ENCODE data around the gene PEAK1. TPM values are rescaled to one million over a fixed set of nuclear protein-coding genes. Genes with fewer than 3 reads are reported as not detected.

PEAK1 gene
- polyA plus RNA-seq, 1 donor (not counting 4 experiments of a cell fraction or from before 2014, with no cell fraction given) = 5.9 TPM

GRCh38 chr15:77195586-77195985 lies 224.3 kb downstream of the PEAK1 start:
- Histone ChIP-seq H3K4me1 (ENCODE audit: control insufficient read depth, extremely low read depth, insufficient read depth, low read length) (no peaks in the 10 kb centered on the region), H3K4me3 (ENCODE audit: control insufficient read depth in 2 of 3, extremely low read depth in 1 of 3, insufficient read depth in 2 of 3, low read depth in 1 of 3, low read length in 3 of 3) (no peak overlapping the region), H3K9ac (ENCODE audit: control insufficient read depth, extremely low read depth, insufficient read depth, low read length) (no peak overlapping the region), H2AFZ (ENCODE audit: control insufficient read depth, low read length) (no peak overlapping the region), H3K27me3 (ENCODE audit: control insufficient read depth, extremely low read depth, insufficient read depth, low read length) (no peaks in the 10 kb centered on the region), H3K9me1 (ENCODE audit: control insufficient read depth, extremely low read depth, insufficient read depth, low read length) (no peaks in the 10 kb centered on the region), H3K79me2 (ENCODE audit: control insufficient read depth, insufficient read depth, low read length) (no peaks in the 10 kb centered on the region), H3K9me3 (ENCODE audit: control insufficient read depth, low read depth, low read length) (no peaks in the 10 kb centered on the region), H4K20me1 (ENCODE audit: control insufficient read depth, extremely low read depth, insufficient read depth, low read length) (no peaks in the 10 kb centered on the region), H3K36me3 (ENCODE audit: control insufficient read depth in 2 of 2, extremely low read depth in 1 of 2, insufficient read depth in 2 of 2, low read length in 2 of 2) (no peaks in the 10 kb centered on the region), H3K27ac (ENCODE audit: control insufficient read depth, insufficient read depth, low read length) (no peak overlapping the region), H3K4me2 (ENCODE audit: control insufficient read depth, extremely low read depth, insufficient read depth, low read depth, low read length) (no peak overlapping the region)
- TF ChIP-seq CTCF (optimal IDR thresholded peaks at IDR 0.05 in 1 of 3, IDR thresholded peaks at IDR 0.05 in 1 of 3, conservative IDR thresholded peaks at IDR 0.05 in 1 of 3; ENCODE audit: extremely low read depth in 1 of 3, insufficient read depth in 2 of 3, low read length in 3 of 3) (no peak), EZH2 (IDR thresholded peaks at IDR 0.05; ENCODE audit: low read length) (no peak)
- no peak for FAIRE-seq
- no peak for DNase-seq (ENCODE audit: low read depth, low spot score)
- dilution Hi-C loops (cut with MboI; ENCODE audit: extremely low pct_ligation_motif_present, low sequenced_read_pairs) = no loop called here

- H3K4me3 ChIP-seq (ENCODE audit: control insufficient read depth in 2 of 3, extremely low read depth in 1 of 3, insufficient read depth in 2 of 3, low read depth in 1 of 3, low read length in 3 of 3) = no peak overlapping the region
- no peaks in the 10 kb centered on the region for H3K79me2 ChIP-seq (ENCODE audit: control insufficient read depth, insufficient read depth, low read length)
- H3K27ac ChIP-seq (ENCODE audit: control insufficient read depth, insufficient read depth, low read length) = no peak overlapping the region
- FAIRE-seq (no peak), DNase-seq (ENCODE audit: low read depth, low spot score) (no peak)
- dilution Hi-C loops (cut with MboI; ENCODE audit: extremely low pct_ligation_motif_present, low sequenced_read_pairs) = no loop called here
- TF ChIP-seq CTCF (optimal IDR thresholded peaks at IDR 0.05 in 1 of 3, IDR thresholded peaks at IDR 0.05 in 1 of 3, conservative IDR thresholded peaks at IDR 0.05 in 1 of 3; ENCODE audit: extremely low read depth in 1 of 3, insufficient read depth in 2 of 3, low read length in 3 of 3) (no peak), EZH2 (IDR thresholded peaks at IDR 0.05; ENCODE audit: low read length) (no peak)
- H3K9me3 ChIP-seq (ENCODE audit: control insufficient read depth, low read depth, low read length) = no peaks in the 10 kb centered on the region
- no peak overlapping the region for H3K4me2 ChIP-seq (ENCODE audit: control insufficient read depth, extremely low read depth, insufficient read depth, low read depth, low read length)
- H4K20me1 ChIP-seq (ENCODE audit: control insufficient read depth, extremely low read depth, insufficient read depth, low read length) = no peaks in the 10 kb centered on the region
- no peaks in the 10 kb centered on the region for H3K27me3 ChIP-seq (ENCODE audit: control insufficient read depth, extremely low read depth, insufficient read depth, low read length)
- no peak overlapping the region for H3K9ac ChIP-seq (ENCODE audit: control insufficient read depth, extremely low read depth, insufficient read depth, low read length)
- H3K4me1 ChIP-seq (ENCODE audit: control insufficient read depth, extremely low read depth, insufficient read depth, low read length) = peaks cover 6% of the 10 kb centered on the region
- no peak overlapping the region for H2AFZ ChIP-seq (ENCODE audit: control insufficient read depth, low read length)
- H3K36me3 ChIP-seq (ENCODE audit: control insufficient read depth in 2 of 2, extremely low read depth in 1 of 2, insufficient read depth in 2 of 2, low read length in 2 of 2) = no peaks in the 10 kb centered on the region
- no peaks in the 10 kb centered on the region for H3K9me1 ChIP-seq (ENCODE audit: control insufficient read depth, extremely low read depth, insufficient read depth, low read length)
These were observed 227.5 kb downstream of the PEAK1 start for GRCh38 chr15:77192451-77192850.

Measured in keratinocyte (primary cell).